ENCODE results near the gene AP3B1.

Gene AP3B1

DNA sequence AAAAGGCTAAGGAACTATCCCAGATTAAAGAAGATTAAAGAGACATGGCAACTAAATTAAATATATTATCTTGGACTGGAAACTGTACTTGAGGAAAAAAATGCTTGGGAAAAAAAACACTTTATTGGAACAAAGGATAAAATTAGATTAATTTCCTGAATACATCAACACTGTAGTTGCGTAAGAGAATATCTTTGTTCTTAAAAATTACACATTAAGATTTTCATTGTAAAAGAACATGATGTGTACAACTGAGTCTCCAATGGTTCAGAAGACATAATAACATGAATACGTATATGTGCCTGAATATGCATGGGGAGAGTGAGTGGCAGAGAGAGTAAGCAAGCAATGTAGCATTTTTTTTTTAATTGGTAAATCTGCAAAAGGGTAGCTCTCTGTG, 2.8 kb downstream of the AP3B1 start:
- no peak for DNase-seq (ENCODE audit: low read depth in 3 of 3)

DNA sequence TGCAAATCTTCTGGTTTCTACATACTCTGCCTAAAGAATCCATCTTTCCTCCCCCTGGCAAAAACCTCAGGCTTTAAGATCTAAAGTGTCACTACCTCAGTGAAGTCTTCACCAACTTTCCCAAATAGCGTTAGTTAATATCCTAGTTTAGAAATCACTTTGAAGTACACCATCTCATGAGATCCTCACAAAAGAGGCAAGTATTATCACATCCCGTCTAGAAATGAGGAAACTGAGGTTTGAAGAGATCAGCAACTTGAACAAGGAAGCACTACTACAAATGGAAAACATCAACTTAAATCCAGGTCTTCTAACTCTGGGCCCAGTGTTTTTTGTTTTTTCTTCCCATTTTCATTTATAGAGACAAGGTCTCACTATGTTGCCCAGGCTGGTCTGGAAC, 4.6 kb downstream of the AP3B1 start:
- DNase-seq (ENCODE audit: low read depth in 3 of 3) = no peak

DNA sequence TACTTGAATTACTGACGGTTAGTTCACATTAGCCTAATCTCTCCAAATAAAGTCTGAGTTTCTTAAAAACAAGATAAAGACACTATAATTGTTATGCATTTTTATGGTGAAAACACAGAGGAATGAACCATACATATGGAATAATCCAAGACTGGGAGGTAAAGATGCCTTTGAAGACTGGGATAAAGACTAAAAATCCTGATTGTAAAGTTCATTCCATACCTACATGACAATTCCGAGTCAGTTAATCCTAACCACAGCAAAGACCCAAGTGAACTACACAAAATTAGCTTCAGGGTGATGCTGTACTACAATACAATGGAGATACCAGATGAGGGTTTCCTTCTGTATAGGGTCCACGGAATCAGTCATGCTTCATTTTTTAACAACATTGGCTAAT, 6.3 kb downstream of the AP3B1 start:
- DNase-seq (ENCODE audit: low read depth in 3 of 3) = no peak

DNA sequence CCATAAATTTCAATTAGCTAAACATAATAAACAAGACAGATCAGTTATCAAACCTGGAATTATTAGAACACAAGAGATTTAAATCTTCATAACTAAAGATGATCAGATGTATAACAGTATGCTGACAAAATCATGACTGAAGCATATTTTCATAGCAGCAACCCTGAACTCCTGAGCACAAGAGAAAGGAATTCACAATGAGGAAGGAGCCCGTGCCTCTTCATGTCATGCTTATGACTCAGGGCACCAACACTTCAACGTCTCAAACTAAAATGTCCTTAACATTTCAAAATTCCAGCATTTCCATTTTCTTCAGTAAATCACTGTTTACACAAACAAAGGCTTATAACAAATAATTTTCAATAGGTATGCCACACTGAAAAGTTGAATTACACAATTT, 6.7 kb downstream of the AP3B1 start:
- DNase-seq (ENCODE audit: low read depth in 3 of 3) = no peak

DNA sequence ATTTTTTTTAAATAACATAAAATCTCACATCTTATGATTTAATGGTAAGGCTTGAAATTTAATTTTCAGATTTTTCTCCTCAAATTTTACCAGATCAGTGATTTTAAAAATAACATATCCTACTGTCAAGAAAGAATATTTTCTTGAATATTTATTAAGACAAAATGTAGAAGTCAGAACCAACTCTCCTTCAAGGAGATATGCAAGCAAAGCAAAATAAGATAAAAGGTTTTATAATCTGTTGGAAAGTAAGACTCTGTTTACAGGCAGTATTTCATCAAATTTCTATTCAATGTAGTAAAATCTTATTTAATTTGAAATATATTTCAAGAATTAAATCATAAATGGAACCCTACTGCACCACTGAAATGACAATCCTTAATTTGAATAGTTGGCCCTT, 7.3 kb downstream of the AP3B1 start:
- no peak for DNase-seq (ENCODE audit: low read depth in 3 of 3)

DNA sequence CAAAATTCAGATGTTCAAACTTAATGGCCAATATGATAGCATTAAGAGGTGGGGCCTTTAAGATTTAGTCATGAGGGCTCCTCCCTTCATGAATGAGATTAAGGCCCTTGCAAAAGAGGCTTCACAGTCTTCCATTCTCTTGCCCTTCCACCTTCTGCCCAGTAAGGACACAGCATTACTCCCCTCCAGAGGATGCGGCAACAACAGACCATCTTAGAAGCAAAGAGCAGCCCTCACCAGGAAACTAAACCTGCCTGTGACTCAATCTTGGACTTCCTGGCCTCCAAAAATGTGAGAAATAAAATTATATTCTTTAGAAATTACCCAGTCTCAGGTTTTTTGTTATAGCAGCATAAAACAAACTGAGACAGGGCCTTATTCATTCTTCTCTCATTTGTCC, 8.2 kb downstream of the AP3B1 start:
- DNase-seq (ENCODE audit: low read depth in 3 of 3) = no peak

DNA sequence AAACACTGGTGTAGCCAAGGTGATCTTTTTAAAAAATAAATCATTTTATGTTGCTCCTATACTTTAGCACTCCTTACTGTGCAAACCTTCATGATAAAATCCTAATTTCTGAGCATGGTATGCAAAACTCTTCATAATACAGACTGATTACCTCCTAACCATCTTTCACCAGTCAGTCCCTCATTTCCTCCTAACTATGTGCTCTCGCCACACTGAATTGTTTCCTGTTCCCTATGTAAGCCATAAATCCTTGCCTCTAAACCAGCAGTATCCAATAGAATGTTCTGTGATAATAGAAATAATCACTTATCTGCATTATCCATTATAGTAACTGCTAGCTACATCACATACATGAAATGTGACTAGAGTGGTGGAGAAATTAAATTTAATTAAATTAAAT, 10.7 kb downstream of the AP3B1 start:
- DNase-seq (ENCODE audit: low read depth in 3 of 3) = no peak

DNA sequence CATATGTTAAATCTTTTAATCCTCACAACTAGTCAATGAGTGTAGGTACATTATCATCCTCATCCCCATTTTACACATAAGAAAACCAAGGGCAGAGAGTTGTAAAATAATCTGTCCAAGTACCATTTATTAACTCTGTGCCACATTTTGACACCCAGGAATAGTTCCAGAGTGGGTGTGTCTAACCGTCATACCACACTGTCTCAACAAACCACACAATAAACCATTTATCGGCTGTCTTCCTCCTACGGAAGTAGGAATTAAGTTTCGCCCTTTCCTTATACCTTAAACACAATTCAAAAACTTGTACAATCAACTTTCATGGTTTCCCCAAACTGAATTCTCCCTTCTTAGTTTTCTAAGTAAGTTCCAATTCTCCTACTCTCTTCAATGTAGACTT, 11.4 kb downstream of the AP3B1 start:
- no peak for DNase-seq (ENCODE audit: low read depth in 3 of 3)

DNA sequence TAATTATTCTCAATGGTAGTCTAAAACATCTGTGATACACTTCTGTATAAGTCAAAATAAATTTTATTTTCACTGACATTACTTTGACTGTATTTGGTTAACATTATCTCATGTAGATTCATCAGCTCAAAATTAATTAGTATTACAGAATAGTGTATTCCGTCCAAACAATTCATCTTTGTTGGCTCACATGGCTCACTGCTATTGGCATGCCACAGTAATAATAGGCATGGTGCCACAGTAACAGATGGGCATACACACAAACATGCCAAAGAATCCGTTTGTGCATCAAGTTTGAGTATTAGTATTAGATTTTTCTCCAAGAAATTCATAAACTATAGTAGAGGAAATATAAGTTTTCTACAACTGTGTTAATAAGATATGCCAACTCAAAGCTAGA, 14.2 kb downstream of the AP3B1 start:
- no peak for DNase-seq (ENCODE audit: low read depth in 3 of 3)

DNA sequence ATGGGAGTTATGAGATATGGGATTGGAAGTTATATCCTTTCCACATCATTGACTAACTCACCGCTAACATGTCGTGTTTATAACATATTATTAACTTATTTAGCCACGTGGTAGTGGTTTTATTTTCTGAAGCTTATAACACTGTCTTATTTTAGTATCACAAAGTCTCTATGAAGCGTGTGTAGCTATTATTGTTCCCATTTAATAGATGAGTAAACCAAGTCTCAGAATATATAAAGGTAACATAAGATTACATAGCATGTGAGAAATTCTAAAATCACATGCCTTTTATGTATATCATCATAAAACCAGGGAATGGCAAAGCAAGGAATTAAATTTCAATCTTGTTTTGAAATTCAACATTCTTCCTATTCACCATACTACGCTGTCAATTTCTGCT, 15.3 kb downstream of the AP3B1 start:
- no peak for DNase-seq (ENCODE audit: low read depth in 3 of 3)

DNA sequence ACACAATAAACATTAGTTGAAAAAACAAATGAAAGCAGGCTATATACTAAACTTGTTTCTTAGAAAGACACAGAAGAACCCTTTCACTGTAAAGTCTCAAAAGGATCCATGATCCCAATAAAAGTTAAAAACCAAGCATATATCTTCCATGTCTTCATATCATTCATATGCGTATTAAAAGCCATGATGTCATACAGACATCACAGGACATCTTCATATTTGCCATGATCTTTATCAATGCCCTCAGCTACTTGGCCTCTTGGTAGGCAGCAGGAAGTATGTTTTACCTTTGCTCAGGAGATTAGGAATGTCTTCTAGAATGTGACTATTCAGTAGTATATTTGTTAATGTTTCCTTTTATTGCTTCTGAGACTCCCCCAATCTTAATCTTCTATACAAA, 16.8 kb downstream of the AP3B1 start:
- no peak for DNase-seq (ENCODE audit: low read depth in 3 of 3)

DNA sequence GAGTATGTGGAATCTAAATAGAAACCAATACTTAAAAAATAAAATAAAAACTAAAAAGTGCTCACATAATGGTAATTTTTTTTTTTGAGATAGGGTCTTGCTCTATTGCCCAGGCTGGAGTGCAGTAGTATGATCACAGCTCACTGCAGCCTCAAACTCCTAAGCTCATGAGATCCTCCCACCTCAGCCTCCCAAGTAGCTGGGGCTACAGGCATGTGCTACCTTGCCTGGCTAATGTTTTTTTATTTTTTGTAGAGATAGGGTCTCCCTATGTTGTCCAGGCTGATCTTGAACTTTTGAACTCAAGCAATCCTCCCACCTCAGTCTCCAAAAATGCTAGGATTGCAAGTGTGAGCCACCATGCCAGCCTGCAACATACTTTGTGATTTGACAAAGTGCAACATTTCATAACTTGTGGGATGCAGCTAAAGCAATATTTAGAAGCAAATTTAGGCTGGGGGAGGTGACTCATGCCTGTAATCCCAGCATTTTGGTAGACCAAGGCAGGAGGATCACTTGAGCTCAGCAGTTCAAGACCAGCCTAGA, 18.4 kb downstream of the AP3B1 start:
- no peak for DNase-seq (ENCODE audit: low read depth in 3 of 3)

DNA sequence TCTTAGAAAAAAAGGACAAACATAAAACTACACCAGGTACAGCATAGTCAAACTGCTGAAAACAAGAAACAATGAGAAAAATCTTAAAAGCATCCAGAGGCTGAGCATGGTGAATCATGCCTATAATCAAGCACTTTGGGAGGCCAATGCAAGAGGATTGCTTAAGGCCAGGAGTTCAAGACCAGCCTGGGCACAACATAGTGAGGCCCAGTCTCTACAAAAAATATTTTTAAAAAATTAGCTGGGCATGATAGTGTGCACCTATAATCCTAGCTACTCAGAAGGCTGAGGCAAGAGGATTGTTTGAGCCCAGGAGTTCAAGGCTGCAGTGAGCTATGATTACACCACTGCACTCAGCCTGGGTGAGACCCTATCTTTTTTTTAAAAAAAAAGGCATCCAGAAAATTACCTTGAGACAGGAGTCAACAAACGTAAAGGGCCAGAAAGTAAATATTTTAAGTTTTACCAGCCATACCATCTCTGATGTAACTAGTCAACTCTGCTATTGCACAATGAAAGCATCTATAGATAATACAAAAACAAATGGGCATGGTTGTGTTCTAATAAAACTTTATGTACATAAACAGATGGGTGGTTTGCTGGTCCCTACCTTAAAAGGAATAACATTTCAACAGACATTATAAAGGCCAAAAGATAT, 19.8 kb downstream of the AP3B1 start:
- no peak for DNase-seq (ENCODE audit: low read depth in 3 of 3)

DNA sequence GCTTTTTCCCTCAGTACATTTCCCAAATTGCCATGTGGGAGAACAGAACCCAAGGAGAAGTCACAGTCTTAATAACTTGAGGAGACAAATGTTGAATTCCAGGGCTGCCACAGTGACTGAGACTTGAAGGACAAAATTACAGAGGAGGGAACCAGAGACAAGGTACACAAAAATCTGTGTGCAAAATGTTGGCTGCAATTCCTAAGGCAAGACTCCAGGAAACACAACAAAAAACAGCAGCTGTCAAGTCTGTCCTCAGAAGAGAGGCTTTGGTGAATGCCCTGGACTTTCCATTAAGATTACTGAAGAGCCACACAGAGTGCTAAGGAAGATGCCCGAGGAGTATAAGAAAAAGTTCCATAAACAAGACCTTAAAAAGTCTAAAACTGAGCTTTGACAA, 21.1 kb downstream of the AP3B1 start:
- DNase-seq (ENCODE audit: low read depth in 3 of 3) = no peak

DNA sequence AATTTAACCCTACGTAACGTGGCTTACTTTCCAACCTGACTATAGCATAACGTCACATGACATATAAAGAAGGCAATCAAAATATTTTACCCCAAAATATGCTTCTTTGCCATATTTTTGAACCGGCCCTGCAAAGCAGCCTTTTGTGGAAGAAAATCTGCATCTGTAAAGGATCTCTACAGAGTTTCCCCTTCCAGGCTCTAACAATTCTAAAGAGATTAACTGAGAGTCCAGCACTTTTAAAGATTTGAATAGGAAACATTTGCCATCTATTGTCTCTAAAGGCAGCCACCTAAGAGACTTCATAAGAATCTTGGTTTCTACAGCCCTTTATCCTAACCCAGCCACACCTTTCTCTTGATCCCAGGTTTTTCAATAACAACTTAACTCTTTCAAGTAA, 22.7 kb downstream of the AP3B1 start:
- no peak for DNase-seq (ENCODE audit: low read depth in 3 of 3)

DNA sequence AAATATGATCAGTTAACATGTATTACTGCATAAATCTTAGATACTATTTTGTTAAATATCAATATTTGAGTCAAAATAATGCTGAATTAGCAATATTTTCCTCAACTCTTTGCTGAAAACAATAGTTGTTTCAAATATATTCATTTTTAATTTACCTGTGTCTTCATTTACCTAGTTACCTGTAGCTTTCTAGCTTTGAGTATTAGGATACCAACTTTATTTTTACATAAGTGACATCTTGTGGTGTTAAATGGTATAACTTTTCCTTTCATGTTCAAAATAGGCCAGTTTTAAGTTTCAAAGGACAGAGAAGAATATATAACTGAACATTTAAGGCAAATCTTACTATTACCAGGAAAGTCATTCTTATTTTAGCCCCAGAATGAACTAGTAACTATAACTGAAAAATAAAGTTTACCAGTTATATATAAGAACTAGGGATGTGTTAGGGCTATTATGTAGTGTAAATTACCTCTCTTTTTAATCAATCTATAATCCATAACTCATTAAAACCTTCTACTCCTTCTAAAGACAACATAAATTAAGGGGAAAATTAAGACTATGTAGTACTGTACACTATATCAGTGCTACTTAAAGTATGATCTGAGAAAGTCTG, 25.3 kb downstream of the AP3B1 start:
- no peak for DNase-seq (ENCODE audit: low read depth in 3 of 3)

DNA sequence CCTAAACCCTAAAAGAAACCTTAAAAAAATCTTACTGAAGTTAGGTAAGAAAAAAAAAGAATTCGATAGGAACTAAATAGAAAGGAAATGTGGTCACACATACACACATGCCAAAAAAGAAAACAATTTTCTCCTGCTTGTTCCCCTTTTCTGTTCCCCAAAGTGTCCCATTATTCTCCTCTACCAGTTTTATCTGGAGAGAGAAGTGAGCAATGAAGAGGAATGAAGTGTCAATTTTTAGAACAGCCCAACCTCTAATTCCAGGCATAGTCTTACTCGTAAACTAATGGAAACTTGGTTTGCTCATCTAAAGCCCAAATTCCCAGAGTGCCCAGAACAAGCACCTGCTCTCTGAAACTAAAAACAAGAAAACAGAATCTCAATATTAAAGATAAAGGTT, 26.1 kb downstream of the AP3B1 start:
- DNase-seq (ENCODE audit: low read depth in 3 of 3) = no peak

DNA sequence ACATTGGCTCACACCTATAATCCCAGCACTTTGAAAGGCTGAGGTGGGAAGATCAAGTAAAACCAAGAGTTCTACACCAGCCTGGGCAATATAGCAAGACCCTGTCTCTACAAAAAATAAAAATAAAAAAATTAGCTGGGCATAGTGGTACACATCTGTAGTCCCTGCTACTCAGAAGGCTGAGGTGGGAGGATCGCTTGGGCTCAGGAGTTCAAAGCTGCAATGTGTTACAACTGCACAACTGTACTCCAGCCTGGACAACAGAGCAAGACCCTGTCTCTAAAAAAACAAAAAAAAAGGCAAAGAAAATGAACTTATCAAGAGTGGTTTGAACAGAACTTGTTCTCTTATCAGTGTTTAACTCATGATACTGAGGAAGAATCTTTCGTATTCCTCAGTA, 29.3 kb downstream of the AP3B1 start:
- DNase-seq (ENCODE audit: low read depth in 3 of 3) = no peak

DNA sequence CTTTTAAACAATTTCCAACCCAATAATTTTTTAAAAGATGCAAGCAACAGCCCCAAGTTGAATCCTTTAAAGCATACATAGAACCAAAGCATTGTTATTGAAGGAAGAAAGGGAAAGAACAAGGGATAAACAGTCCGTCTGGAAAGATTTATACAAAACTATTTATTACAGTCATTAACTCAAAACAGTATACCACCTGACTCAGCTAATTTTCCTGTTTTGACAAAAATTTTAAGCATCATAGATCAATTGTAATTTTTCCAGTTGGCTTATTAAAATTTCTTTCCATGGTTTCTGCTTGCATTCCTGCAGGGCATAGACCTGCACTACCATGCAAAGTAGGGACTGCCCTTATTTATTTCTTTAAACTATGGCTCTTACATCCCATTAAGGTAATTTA, 29.9 kb downstream of the AP3B1 start:
- DNase-seq (ENCODE audit: low read depth in 3 of 3) = no peak

DNA sequence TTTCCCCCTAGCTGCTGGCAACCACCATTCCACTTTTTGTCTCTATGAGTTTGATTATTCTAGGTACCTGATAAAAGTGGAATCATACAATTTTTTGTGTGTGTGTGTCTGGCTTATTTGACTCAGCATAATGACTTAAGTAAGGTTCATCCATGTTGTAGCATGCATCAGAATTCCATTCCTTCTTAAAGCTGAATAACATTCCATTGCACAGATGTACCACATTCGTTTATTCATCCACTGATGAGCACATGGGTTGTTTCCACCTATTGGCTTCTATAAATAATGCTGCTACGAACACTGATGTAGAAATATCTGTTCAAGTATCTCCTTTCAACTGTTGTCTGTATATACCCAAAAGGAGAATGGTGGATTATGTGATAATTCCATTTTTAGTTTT, 33.7 kb downstream of the AP3B1 start:
- DNase-seq (ENCODE audit: low read depth in 3 of 3) = no peak

DNA sequence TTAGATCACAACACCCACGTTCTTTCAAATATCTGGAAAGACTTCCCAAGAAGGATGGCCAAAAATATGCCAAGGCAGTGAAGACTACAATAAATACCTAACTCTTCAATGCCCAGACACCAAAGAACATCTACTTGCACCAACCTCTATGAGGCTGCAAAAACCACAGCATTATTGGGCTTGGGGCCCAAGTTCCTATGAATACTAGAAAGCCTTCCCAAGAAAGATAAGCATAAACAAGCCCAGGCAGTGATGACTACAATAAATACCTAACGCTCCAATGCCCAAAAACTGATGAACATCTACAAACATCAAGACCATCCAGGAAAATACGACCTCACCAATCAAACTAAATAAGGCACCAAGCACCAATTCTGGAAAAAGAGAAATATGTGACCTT, 41.3 kb downstream of the AP3B1 start:
- no peak for DNase-seq (ENCODE audit: low read depth in 3 of 3)

DNA sequence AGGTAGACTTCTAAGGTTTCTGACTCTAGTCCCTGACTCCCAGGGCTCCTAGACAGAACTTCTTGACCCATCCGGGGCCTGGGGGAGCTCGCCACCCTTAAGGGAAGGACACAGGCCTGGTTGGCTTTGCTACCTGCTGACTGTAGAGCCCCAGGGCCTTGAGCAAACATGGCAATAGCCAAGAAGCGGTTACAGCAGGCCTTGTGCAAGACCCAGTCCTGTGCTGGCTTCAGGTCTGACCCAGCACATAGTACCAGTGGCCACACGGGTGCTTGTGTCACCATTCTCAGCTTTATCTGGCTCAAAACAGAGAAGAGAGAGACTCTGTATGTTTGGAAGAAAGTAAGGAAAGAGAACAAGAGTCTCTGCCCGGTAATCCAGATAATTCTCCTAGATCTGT, 41.8 kb downstream of the AP3B1 start:
- DNase-seq (ENCODE audit: low read depth in 3 of 3) = no peak

DNA sequence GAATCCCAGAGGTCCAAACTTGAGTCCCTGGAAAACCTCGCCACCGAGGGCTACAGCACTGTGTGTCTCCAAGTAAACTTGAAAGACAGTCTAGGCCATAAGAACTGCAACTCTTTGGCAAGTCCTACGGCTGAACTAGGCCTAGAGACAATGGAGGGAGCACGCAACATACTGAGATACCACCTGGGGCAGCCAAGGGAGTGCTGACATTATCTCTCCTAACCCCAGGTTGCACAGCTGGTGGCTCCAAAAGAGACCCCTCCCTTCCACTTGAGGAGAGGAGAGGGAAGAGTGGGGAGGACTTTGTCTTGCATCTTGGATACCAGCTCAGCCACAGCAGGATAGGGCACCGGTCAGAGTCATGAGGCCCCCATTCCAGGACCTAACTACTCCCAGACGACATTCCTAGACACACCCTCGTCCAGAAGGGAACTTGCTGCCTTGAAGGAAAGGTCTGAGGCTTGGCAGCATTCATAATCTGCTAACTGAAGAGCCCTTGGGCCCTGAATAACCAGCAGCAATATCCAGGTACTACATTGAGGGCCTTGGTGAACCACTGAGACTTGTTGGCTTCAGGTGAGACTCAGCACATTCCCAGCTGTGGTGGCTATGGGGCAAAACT, 42.7 kb downstream of the AP3B1 start:
- no peak for DNase-seq (ENCODE audit: low read depth in 3 of 3)
